Vagina (tissue), 2 donors: ENCODE data around the gene SCYL3.

Source experiments
- CTCF ChIP-seq, 3 experiments: fragments of 450-650 bp in 2 of 3; fragments of 200-600 bp in 1 of 3; sonication (generic) in 1 of 3; IDR thresholded peaks; one replicate each; pipeline ENCODE4 v1.5.1; 2017 to 2019; ENCODE audit warnings: antibody characterized with exemption in 3 of 3, mild to moderate bottlenecking in 2 of 3, moderate library complexity in 2 of 3
- POLR2A ChIP-seq, 2 donors: fragments of 450-650 bp; IDR thresholded peaks; one replicate each; pipeline ENCODE4 v1.6.1; 2017; ENCODE audit warnings: antibody characterized with exemption in 2 of 2, mild to moderate bottlenecking in 2 of 2, moderate library complexity in 2 of 2

DNA sequence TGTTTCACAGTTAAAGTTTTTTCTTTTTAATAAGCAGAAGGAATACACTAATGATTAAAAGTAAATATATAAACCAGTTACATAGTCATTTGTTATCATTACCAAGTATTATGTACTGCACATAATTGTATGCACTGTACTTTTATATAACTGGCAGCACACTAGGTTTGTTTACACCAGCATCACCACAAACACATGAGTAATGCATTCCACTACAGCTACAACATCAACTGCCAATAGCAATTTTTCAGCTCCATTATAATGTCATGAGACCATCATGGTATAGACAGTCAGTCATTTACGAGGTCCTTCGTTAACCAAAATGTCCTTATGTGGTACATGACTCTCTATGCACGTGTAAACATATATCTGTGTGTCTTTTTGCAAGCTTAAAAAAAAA lies 35.2 kb downstream of the SCYL3 start:
- TF ChIP-seq CTCF (IDR thresholded peaks at IDR 0.05) (no peak), POLR2A (IDR thresholded peaks at IDR 0.05) (no peak)
